Activated T-helper 1 cell treated with Interleukin-2 at 50 U/mL for 16 hours (primary cell): ENCODE results near the gene ZNF232.
A peak's percentile ranks its signal among the peaks of the same experiment; 100 is the strongest.
"Not testable (repeated sequence)": the region's sequence is repeated elsewhere in the genome, so short reads cannot be mapped to it uniquely, and the experiment has no call there.

ENCODE experiments used
- DNase-seq: peaks from one replicate; pipeline ENCODE4 v3.0.0-alpha.2; 2020; ENCODE audit warnings: low read depth

Gene ZNF232

GRCh38 chr17:5097101-5097834 lies 14.4 kb downstream of the ZNF232 start:
- DNase-seq, result peak; percentile 16

- DNase-seq, result no peak
Observed at GRCh38 chr17:5096731-5097100, 15.0 kb downstream of the ZNF232 start.

- DNase-seq, result no peak
Observed at GRCh38 chr17:5092218-5093010, 19.3 kb downstream of the ZNF232 start.

DNA sequence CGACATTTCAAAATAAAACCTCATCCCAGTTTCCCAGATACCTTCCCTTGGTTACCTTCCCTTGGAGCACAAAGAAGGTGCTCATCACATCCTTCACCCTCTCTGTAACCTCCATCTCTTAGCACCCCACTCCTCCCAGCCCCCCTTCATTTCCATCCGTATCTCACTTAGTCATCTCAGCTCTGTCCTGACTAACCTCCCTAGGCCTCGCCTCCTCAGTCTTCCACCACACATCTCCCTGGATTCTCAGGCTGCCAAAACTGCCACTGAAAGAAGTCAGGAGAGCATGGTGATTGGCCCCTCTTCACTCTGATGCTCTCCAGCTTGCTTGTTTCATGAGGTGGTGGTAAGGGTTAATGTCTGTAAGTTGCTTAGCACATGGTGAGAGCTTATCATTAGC lies 31.1 kb downstream of the ZNF232 start:
- no peak for DNase-seq

GRCh38 chr17:5078106-5079028 lies 33.3 kb downstream of the ZNF232 start, which contains the start of gene ZFP3:
ZFP3 (plus strand) TSS chr17:5078467; CDS start chr17:5091505, 13,038 bp downstream.
- peak; percentile 58 for DNase-seq

DNA sequence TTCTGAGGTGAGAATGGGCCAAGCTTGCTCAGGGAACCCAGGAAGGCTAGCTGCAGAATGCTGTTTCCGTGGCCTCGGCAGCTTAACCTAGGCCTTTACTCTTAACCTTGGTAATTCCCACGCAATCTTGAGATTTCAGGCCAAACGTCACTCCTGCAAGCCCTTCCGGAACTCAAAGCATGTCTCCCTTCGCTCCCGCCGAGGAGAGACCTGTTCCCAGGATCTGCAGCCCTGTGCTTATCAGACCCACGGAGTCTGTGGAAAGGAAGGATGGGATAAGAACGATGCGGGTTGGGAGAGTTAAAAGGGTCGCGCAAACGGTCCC lies 33.9 kb downstream of the ZNF232 start:
- DNase-seq, result no peak

GRCh38 chr17:5077275-5077674 lies 34.4 kb downstream of the ZNF232 start:
- DNase-seq, result not testable (repeated sequence)

- not testable (repeated sequence) for DNase-seq
Observed at GRCh38 chr17:5075472-5075871, 36.2 kb downstream of the ZNF232 start.

GRCh38 chr17:5069724-5070123 lies 42.0 kb downstream of the ZNF232 start:
- DNase-seq, result no peak

DNA sequence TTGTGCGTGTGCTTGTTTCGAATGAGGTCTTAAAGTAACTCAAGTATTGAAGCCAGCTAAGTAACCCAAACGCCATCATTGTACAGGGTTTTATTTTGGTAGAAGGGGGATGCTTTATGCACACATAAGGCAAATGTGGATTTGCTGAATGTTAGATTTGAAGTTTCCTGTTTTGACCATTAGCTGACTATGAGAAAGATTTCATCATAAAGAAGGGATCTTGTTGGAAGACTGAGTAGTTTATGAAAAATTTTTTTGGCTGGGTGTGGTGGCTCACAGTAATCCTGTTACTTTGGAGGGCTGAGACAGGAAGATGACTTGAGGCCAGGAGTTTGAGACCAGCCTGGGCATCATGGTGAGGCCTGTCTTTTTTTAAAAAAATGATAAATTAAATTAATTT lies 43.4 kb downstream of the ZNF232 start:
- DNase-seq, result no peak

DNA sequence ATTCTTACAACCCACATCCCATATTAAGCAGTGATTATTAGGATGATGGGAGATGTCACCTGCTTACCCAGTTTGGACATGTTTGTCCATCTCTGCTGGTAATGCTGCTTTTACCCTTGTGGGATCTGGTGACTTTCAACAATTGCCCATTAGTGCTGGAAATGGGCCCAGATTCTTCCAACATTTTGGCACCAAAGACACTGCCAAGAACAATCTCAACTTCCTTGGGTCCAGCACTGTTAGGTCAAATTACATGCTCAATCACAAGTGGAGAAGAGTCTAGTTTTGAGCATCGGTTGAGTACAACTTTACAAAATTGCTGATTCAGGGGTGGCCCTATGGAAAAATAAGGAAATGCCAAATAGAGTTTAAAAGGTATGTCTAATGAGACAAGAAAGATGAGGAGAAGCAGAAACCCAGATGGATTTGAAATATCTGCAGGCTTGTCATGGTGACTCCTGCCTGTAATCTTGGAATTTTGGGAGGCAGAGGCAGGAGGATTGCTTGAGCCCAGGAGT lies 46.4 kb downstream of the ZNF232 start:
- no peak for DNase-seq
